Lung (tissue), 5 donors: ENCODE measurements around the gene ACADL. TPM values are rescaled to one million over a fixed set of nuclear protein-coding genes. Genes with fewer than 3 reads are reported as not detected.

ENCODE experiments used
- polyA plus RNA-seq, 2 donors: library from polyadenylated mRNA; stranded (reverse); fragments of 200-250 nt; gene quantifications; one replicate each; pipeline ENCODE4 v1.2.1, GENCODE V29; 2013
- small RNA-seq: library from RNA; depleted of rRNA; stranded (forward); fragments of <200 nt; gene quantifications from one replicate; pipeline ENCODE3, GENCODE V24; 2014; ENCODE audit warnings: low replicate concordance
- total RNA-seq, 2 donors: library from RNA; depleted of rRNA in 1 of 2; stranded (reverse); fragments of >200 nt in 1 of 2; gene quantifications; one replicate each; pipeline ENCODE4 v1.2.1, GENCODE V29; 2014 to 2021
- donor health status: Bipolar disorder and iron deficiency.
- donor health status: healthy.
- donor health status: DM: yes; HTN: yes; CAD: no.

Gene ACADL
- total and polyA plus RNA-seq, 4 donors = 7.9 to 43.6 (median 31.2) TPM

Small RNA genes within 50 kb of the gene (small RNA-seq; reads per million reads assigned to genes)
- gene RF00019 = not detected

Other genes with a start within 250 kb of the ACADL start
- 10 to 100 TPM; 42.3 to 72.2 TPM for gene RPE, start 222.8 kb downstream of the ACADL start, total RNA-seq
- 10 to 100 TPM; 12.5 to 25.4 TPM for gene RPE, start 222.8 kb downstream of the ACADL start, polyA plus RNA-seq
- gene KANSL1L, start 54.0 kb downstream of the ACADL start, total RNA-seq = 100 to 1,000 TPM in 1 of 2 donors, 10 to 100 TPM in 1; 25.9 to 117 TPM
- gene KANSL1L, start 54.0 kb downstream of the ACADL start, polyA plus RNA-seq = 1 to 10 TPM; 6.1 to 8.1 TPM
- gene MYL1, start 89.7 kb upstream of the ACADL start, total RNA-seq = not detected
- under 1 TPM in 1 of 2 donors, not detected in 1; 0.21 TPM for gene MYL1, start 89.7 kb upstream of the ACADL start, polyA plus RNA-seq